Panc1 (cell line): Measurements from ENCODE around the gene NDOR1.

Experiments used
- CTCF ChIP-seq: fragments of 450-650 bp; IDR thresholded peaks from 2 replicates; pipeline ENCODE4 v1.5.1; 2017; ENCODE audit warnings: mild to moderate bottlenecking
- POLR2AphosphoS5 ChIP-seq: IDR thresholded peaks from 2 replicates; pipeline ENCODE4 v1.6.1; 2012; ENCODE audit warnings: mild to moderate bottlenecking, low read depth, low read length, moderate library complexity
- REST ChIP-seq, 2 experiments: IDR thresholded peaks; 2 replicates each; pipeline ENCODE4 v1.6.1; 2011 to 2012; ENCODE audit warnings: low read depth in 2 of 2, control low read depth in 1 of 2, low read length in 1 of 2, mild to moderate bottlenecking in 1 of 2, moderate library complexity in 1 of 2; ENCODE audit not compliant: insufficient read depth in 1 of 2
- SIN3A ChIP-seq: IDR thresholded peaks from 2 replicates; pipeline ENCODE4 v1.6.1; 2012; ENCODE audit warnings: low read depth, mild to moderate bottlenecking, low read length, moderate library complexity, borderline replicate concordance; ENCODE audit not compliant: insufficient read depth
- TCF7L2 ChIP-seq: IDR thresholded peaks from 2 replicates; pipeline ENCODE4 v1.6.1; 2011; ENCODE audit warnings: mild to moderate bottlenecking, low read depth, low read length, inconsistent platforms

GRCh38 chr9:137172901-137173795, 32.4 kb upstream of the NDOR1 start:
- TF ChIP-seq CTCF (no peak), POLR2AphosphoS5 (no peak), REST (IDR thresholded peaks at IDR 0.05; ENCODE audit: insufficient read depth in 1 of 2, low read depth in 2 of 2, low read length in 1 of 2) (no peak), TCF7L2 (no peak), SIN3A (no peak)
